ENCODE results near the gene GGT1. TPM values are rescaled to one million over a fixed set of nuclear protein-coding genes. Genes with fewer than 3 reads are reported as not detected.

Gene GGT1
- total RNA-seq, 6 donors from 2014 or later, result 57.4 to 220 (median 117) TPM

DNA sequence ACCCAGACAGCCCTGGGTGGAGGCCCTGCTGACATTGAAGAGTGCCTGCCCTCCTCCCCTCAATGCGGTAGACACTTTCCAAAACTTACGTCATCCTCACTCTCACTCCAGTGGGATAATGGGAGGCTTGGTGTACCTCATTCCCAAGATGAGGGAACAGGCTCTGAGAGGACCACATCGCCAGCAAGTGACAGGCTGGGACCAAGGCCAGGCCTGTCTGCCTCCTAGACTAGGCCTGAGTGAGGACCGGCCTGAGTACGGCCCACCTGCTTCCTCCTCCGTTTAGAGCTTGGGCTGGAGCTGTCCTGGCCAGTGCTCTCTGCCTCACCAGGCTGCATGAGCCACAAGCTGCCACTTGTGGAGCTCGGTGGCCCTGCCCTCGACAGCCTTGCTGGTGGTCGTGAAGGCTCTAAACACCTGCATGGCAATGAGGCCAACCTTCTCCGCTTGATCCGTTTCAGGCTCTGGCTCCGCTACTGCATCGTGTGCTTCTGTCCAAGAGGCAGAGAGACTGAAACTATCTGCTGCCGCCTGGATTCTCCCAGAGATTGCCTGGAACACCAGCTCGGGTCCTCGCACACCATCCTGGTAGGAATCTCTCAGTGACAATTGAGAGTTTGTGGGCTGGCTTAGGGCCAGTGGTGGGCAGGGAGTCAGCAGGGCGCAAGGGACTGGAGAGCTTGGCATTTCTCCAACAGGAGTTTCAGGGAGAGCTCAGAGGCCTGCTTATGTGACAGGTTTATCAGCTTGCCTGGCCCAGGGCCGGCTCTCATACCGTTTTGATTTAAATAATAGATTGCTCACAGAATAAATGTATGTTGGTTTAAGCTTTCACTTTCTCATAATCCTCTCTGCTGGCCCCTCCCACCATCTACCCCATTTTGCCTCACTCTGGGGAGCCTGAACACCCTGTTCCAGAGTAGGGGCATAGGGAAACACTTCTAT lies 19.5 kb upstream of the GGT1 start:
- WGBS, 2 donors, result 57 to 61% methylated on average over 5 to 19 of the region's 19 CpGs
- peak in 1 of 2 donors; percentile 75 for ATAC-seq (ENCODE audit: low FRiP score in 2 of 2)
- no peak for DNase-seq
- no peaks in the 10 kb centered on the region for H3K27me3 ChIP-seq
- H3K4me3 ChIP-seq, result no peak overlapping the region
- H3K9me3 ChIP-seq, result no peaks in the 10 kb centered on the region
- peaks cover 7 to 20% (median 12%) of the 10 kb centered on the region in 4 donors for H3K4me1 ChIP-seq
- TF ChIP-seq POLR2A (IDR thresholded peaks at IDR 0.05), result no peak
- TF ChIP-seq POLR2AphosphoS5 (IDR thresholded peaks at IDR 0.05), result no peak
- TF ChIP-seq, protein P1, sequence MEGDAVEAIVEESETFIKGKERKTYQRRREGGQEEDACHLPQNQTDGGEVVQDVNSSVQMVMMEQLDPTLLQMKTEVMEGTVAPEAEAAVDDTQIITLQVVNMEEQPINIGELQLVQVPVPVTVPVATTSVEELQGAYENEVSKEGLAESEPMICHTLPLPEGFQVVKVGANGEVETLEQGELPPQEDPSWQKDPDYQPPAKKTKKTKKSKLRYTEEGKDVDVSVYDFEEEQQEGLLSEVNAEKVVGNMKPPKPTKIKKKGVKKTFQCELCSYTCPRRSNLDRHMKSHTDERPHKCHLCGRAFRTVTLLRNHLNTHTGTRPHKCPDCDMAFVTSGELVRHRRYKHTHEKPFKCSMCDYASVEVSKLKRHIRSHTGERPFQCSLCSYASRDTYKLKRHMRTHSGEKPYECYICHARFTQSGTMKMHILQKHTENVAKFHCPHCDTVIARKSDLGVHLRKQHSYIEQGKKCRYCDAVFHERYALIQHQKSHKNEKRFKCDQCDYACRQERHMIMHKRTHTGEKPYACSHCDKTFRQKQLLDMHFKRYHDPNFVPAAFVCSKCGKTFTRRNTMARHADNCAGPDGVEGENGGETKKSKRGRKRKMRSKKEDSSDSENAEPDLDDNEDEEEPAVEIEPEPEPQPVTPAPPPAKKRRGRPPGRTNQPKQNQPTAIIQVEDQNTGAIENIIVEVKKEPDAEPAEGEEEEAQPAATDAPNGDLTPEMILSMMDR (IDR thresholded peaks at IDR 0.05), result no peak
- no peak for TF ChIP-seq EP300 (IDR thresholded peaks at IDR 0.05)
- H3K27ac ChIP-seq, result peak overlapping the region; percentile 13 to 50 (median 20)
- peaks cover 0 to 19% (median 4%) of the 10 kb centered on the region in 4 donors for H3K36me3 ChIP-seq

DNA sequence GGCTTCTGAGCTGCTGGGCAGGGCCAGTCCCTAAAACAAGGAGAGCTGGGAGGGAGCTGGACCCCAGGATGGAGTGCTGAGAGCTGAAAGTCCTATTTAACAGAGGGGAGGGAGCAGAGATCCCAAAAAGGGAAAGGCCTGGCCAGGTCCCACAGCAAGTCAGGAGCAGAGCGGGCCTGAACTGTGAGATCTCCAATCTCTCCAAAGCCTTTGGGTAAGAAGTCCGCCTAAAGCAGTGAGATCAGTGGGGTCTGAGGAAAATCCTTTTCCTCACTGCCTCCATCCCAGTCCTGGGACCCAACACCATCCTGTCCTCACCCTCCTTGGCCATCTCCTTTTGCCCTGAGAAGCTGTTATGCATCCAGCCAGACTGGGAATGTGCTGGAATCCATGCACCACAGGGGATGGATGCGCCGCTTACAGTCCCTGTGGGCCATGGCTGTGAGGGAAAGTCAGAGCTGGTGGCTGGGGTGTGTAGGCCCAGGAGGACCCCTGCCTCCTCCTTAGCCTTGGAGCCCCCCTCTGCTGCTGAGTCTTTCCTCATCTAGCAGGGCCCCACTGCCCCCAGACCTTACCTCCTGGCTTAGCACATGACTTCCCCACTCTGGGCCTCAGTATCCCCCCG lies 18.7 kb upstream of the GGT1 start:
- Histone ChIP-seq H3K4me3 (no peak overlapping the region), H3K36me3 (peaks cover 0 to 22% (median 7%) of the 10 kb centered on the region in 4 donors), H3K4me1 (peaks cover 3 to 13% (median 10%) of the 10 kb centered on the region in 4 donors), H3K9me3 (no peaks in the 10 kb centered on the region), H3K27me3 (no peaks in the 10 kb centered on the region), H3K27ac (peak overlapping the region; percentile 13 to 50 (median 20))
- TF ChIP-seq POLR2AphosphoS5 (IDR thresholded peaks at IDR 0.05), result no peak
- DNase-seq (no peak), ATAC-seq (ENCODE audit: low FRiP score in 2 of 2) (no peak)
- 83 to 88% methylated on average over 5 of the region's 5 CpGs for WGBS, 2 donors

DNA sequence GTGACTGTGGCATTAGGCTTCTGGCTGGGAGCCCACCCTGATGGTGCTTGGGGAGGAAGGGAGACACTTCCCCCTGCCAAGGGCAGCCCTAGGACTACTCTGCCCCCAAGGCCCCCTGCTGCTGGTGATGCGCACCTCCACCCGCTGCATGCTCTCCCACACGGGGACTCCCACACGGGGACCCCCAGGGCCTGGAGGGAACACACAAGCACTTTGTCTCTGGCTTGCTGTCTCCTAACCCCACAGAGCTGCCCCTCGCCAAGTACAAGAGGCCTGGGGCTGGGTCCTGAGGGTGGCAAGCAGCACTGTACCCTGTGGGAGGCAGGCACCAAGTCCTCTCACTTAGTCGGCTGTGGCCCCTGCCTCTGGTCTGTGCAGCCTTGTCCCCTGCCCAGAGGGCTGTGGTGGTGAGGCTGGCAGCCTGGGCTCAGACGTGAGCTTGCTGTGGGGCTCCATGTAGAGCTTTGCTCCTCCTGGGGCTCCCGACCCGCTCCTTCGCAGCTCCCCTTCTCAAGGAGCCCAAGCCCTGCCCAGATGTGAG lies 18.1 kb upstream of the GGT1 start:
- Histone ChIP-seq H3K9me3 (no peaks in the 10 kb centered on the region), H3K4me3 (no peak overlapping the region), H3K27ac (no peak overlapping the region), H3K4me1 (peaks cover 3 to 13% (median 10%) of the 10 kb centered on the region in 4 donors), H3K27me3 (no peaks in the 10 kb centered on the region), H3K36me3 (peaks cover 0 to 22% (median 7%) of the 10 kb centered on the region in 4 donors)
- TF ChIP-seq EP300 (IDR thresholded peaks at IDR 0.05) (no peak), POLR2AphosphoS5 (IDR thresholded peaks at IDR 0.05) (no peak), POLR2A (IDR thresholded peaks at IDR 0.05) (no peak)
- TF ChIP-seq, protein P1 (IDR thresholded peaks at IDR 0.05), result no peak
- ATAC-seq (ENCODE audit: low FRiP score in 2 of 2) (no peak), DNase-seq (no peak)
- 88 to 98% methylated on average over 6 to 9 of the region's 10 CpGs for WGBS, 2 donors

DNA sequence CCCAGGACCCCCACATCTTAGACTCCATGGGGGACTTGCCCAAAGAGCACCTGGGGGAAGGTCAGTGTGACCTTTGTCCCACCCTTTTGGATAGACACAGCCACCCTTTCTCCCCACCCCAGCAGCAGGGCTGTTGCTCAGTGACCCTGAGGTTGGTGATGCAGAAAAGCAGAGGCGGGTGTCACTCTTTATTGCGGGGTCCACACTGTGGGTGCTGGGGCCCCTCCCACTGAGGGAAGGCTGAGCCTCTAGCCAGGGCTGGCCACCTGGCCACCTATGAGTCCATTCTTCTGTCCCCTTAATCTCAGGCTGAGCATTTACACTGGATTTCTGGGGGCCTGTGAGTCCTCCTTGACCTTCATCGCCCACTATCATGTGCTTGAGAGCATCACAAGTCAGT lies 17.5 kb upstream of the GGT1 start:
- WGBS, 2 donors, result 88 to 97% methylated on average over 1 to 3 of the region's 3 CpGs
- ATAC-seq (ENCODE audit: low FRiP score in 2 of 2) (no peak), DNase-seq (no peak)
- no peak overlapping the region for H3K27ac ChIP-seq
- H3K4me1 ChIP-seq, result peaks cover 3 to 13% (median 10%) of the 10 kb centered on the region in 4 donors
- TF ChIP-seq POLR2AphosphoS5 (IDR thresholded peaks at IDR 0.05), result no peak
- TF ChIP-seq, protein P1 (IDR thresholded peaks at IDR 0.05), result no peak
- no peak for TF ChIP-seq EP300 (IDR thresholded peaks at IDR 0.05)
- no peak for TF ChIP-seq POLR2A (IDR thresholded peaks at IDR 0.05)
- no peaks in the 10 kb centered on the region for H3K27me3 ChIP-seq
- H3K9me3 ChIP-seq, result no peaks in the 10 kb centered on the region
- no peak overlapping the region for H3K4me3 ChIP-seq
- peaks cover 0 to 22% (median 7%) of the 10 kb centered on the region in 4 donors for H3K36me3 ChIP-seq
